Kidney epithelial cell (primary cell): ENCODE data around the gene RAB3C. TPM values are rescaled to one million over a fixed set of nuclear protein-coding genes. Genes with fewer than 3 reads are reported as not detected.
"Not testable (repeated sequence)": the region's sequence is repeated elsewhere in the genome, so short reads cannot be mapped to it uniquely, and the experiment has no call there.

Source experiments
- DNase-seq: peaks from one replicate; pipeline ENCODE4 v3.0.0-alpha.2; 2010; ENCODE audit warnings: low read depth
- H3K27me3 ChIP-seq: 2 replicates; pipeline ENCODE4 v1.6.0; 2011; ENCODE audit warnings: low read length; ENCODE audit not compliant: control insufficient read depth, insufficient read depth
- H3K36me3 ChIP-seq: 2 replicates; pipeline ENCODE4 v1.5.1; 2011; ENCODE audit warnings: low read length; ENCODE audit not compliant: control insufficient read depth, insufficient read depth
- H3K4me3 ChIP-seq: 2 replicates; pipeline ENCODE4 v1.5.1; 2011; ENCODE audit warnings: low read depth, mild to moderate bottlenecking, control low read depth, low read length
- total RNA-seq: library from RNA; depleted of rRNA; stranded (reverse); fragments of >200 nt; gene quantifications from 2 replicates; pipeline ENCODE4 v1.2.3, GENCODE V29; 2015
- TF ChIP-seq, protein P1 (sequence below): IDR thresholded peaks from 2 replicates; pipeline ENCODE4 v1.5.1; 2011; ENCODE audit warnings: mild to moderate bottlenecking, moderate library complexity, low read length, control low read depth, inconsistent platforms; ENCODE audit not compliant: insufficient read depth, poor library complexity, severe bottlenecking

Gene RAB3C
- 0.04 TPM in 1 of 2 replicates, not detected in the other for total RNA-seq

DNA sequence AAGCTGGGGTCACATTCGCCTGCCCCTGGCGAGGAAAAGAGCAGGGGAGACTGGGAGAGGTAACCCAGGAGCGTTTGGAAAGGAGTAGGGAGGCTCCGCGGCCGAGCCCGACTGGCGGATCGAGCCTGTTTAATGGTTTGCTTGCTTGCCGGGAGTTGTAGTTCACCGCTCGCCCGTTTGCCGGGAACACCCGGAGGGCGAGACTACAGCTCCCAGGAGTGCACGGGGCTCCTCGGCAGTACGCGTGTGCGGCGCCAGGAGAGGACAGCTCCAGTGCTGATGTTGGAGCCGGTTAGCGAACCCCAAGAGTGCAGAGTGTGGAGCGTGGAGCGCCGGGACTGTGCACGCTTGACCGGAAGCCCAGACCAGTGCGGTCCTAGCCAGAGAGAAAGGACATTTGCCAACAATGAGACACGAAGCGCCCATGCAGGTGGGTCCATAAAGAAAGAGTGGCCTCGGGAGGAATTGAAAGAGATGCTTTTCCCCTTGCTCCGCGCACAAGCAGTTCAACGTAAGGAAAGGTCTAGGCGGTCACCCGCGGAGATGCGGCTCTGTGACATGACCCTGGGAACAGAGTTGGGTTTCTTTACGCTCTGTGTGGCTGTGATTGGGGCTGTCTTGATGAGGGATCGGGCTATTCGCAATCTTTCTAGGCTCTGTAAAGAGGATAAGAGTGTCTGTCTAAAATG lies at the start of gene RAB3C:
Gene RAB3C (plus strand): TSS at position 273 of the 689 bp plus-strand sequence. CDS start 134 bp downstream, at position 407.
- H3K27me3 ChIP-seq: peaks cover 12% of the 10 kb centered on the region

DNA sequence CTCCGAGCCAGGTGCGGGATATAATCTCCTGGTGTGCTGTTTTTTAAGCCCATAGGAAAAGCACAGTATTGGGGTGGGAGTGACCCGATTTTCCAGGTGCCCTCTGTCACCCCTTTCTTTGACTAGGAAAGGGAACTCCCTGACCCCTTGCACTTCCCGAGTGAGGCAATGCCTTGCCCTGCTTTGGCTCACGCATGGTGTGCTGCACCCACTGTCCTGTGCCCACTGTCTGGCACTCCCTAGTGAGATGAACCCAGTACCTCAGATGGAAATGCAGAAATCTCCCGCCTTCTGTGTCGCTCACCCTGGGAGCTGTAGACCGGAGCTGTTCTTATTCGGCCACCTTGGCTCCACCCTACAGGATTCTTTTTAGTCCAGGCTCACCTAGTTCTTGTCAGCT lies 40.9 kb upstream of the RAB3C start:
- not testable (repeated sequence) for H3K4me3 ChIP-seq, DNase-seq, H3K36me3 ChIP-seq, H3K27me3 ChIP-seq

More for the DNA sequence above, at the start of gene RAB3C:
- peak; percentile 82 for DNase-seq
- no peaks in the 10 kb centered on the region for H3K36me3 ChIP-seq
- TF ChIP-seq, protein P1, sequence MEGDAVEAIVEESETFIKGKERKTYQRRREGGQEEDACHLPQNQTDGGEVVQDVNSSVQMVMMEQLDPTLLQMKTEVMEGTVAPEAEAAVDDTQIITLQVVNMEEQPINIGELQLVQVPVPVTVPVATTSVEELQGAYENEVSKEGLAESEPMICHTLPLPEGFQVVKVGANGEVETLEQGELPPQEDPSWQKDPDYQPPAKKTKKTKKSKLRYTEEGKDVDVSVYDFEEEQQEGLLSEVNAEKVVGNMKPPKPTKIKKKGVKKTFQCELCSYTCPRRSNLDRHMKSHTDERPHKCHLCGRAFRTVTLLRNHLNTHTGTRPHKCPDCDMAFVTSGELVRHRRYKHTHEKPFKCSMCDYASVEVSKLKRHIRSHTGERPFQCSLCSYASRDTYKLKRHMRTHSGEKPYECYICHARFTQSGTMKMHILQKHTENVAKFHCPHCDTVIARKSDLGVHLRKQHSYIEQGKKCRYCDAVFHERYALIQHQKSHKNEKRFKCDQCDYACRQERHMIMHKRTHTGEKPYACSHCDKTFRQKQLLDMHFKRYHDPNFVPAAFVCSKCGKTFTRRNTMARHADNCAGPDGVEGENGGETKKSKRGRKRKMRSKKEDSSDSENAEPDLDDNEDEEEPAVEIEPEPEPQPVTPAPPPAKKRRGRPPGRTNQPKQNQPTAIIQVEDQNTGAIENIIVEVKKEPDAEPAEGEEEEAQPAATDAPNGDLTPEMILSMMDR: no peak
- peak within 1 kb of the TSS; percentile 43 for H3K4me3 ChIP-seq

- Histone ChIP-seq H3K27me3 (no peaks in the 10 kb centered on the region), H3K4me3 (no peak overlapping the region), H3K36me3 (no peaks in the 10 kb centered on the region)
- no peak for DNase-seq
- TF ChIP-seq, protein P1: no peak
Observed at GRCh38 chr5:58542709-58543108, 40.2 kb upstream of the RAB3C start.

GRCh38 chr5:58543723-58544122 lies 39.2 kb upstream of the RAB3C start:
- no peak for DNase-seq
- TF ChIP-seq, protein P1: no peak

DNA sequence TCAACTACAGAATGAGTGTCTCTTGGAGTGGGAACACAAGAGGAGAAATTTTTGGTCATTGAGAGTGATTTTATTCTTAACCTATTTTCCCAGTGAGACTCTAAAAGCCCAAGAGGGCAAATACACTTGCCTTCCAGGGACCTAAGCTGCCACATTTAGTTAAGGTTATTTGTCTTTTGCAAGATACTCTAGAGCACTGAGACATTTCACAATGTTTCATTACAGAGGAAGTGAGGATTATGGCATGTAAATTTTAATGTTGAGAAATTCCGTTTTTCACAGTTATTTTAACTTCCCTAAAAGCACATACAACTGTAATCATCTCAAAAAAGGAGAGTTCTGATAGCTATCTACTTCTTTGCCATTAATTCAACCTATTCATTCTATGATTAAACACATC lies 38.7 kb upstream of the RAB3C start:
- Histone ChIP-seq H3K27me3 (no peaks in the 10 kb centered on the region), H3K4me3 (no peak overlapping the region), H3K36me3 (no peaks in the 10 kb centered on the region)
- DNase-seq: no peak
- TF ChIP-seq, protein P1: no peak

More at GRCh38 chr5:58543723-58544122, 39.2 kb upstream of the RAB3C start:
- no peaks in the 10 kb centered on the region for H3K27me3 ChIP-seq
- no peak overlapping the region for H3K4me3 ChIP-seq
- no peaks in the 10 kb centered on the region for H3K36me3 ChIP-seq

GRCh38 chr5:58544926-58545325 lies 37.9 kb upstream of the RAB3C start:
- Histone ChIP-seq H3K36me3 (no peaks in the 10 kb centered on the region), H3K4me3 (no peak overlapping the region), H3K27me3 (no peaks in the 10 kb centered on the region)
- TF ChIP-seq, protein P1: no peak
- DNase-seq: no peak
